PFSK-1 (cell line): ENCODE measurements around the gene ERBB4.

Experiments used
- POLR2AphosphoS5 ChIP-seq: IDR thresholded peaks from 2 replicates; pipeline ENCODE4 v1.6.1; 2012; ENCODE audit warnings: low read depth, mild to moderate bottlenecking, control low read depth, low read length, moderate library complexity
- SIN3A ChIP-seq: IDR thresholded peaks from 2 replicates; pipeline ENCODE4 v1.6.1; 2012; ENCODE audit warnings: mild to moderate bottlenecking, low read length, moderate library complexity, borderline replicate concordance; ENCODE audit not compliant: insufficient read depth
- TAF1 ChIP-seq: IDR thresholded peaks from 2 replicates; pipeline ENCODE4 v1.6.1; 2012; ENCODE audit warnings: low read length, control low read depth, borderline replicate concordance; ENCODE audit not compliant: insufficient read depth

GRCh38 chr2:212181646-212182045 lies 357.0 kb downstream of the ERBB4 start:
- TF ChIP-seq SIN3A (no peak), POLR2AphosphoS5 (no peak), TAF1 (no peak)
